Measurements from ENCODE around the gene EIF1B.

Gene EIF1B

GRCh38 chr3:40321818-40322217 is 12.3 kb downstream of the EIF1B start:
- Histone ChIP-seq H3K9me3 (ENCODE audit: severe bottlenecking) (no peaks in the 10 kb centered on the region), H3K4me1 (ENCODE audit: insufficient read depth, poor library complexity, severe bottlenecking) (no peaks in the 10 kb centered on the region), H3K36me3 (ENCODE audit: low read depth) (no peaks in the 10 kb centered on the region), H3K4me3 (ENCODE audit: severe bottlenecking) (no peak overlapping the region), H3K27ac (ENCODE audit: poor library complexity, severe bottlenecking) (no peak overlapping the region), H3K27me3 (ENCODE audit: insufficient read depth, poor library complexity, severe bottlenecking) (no peaks in the 10 kb centered on the region)
- TF ChIP-seq CTCF (IDR thresholded peaks at IDR 0.05; ENCODE audit: poor library complexity, severe bottlenecking): no peak
- ATAC-seq (ENCODE audit: low read depth): no peak
- DNase-seq (ENCODE audit: low spot score): no peak

- Histone ChIP-seq H3K4me1 (ENCODE audit: insufficient read depth, poor library complexity, severe bottlenecking) (no peaks in the 10 kb centered on the region), H3K27ac (ENCODE audit: poor library complexity, severe bottlenecking) (no peak overlapping the region), H3K36me3 (ENCODE audit: low read depth) (no peaks in the 10 kb centered on the region), H3K27me3 (ENCODE audit: insufficient read depth, poor library complexity, severe bottlenecking) (no peaks in the 10 kb centered on the region), H3K9me3 (ENCODE audit: severe bottlenecking) (no peaks in the 10 kb centered on the region), H3K4me3 (ENCODE audit: severe bottlenecking) (no peak overlapping the region)
- no peak for DNase-seq (ENCODE audit: low spot score)
- no peak for TF ChIP-seq CTCF (IDR thresholded peaks at IDR 0.05; ENCODE audit: poor library complexity, severe bottlenecking)
- no peak for ATAC-seq (ENCODE audit: low read depth)
Measured at GRCh38 chr3:40323946-40324345, 14.4 kb downstream of the EIF1B start.

GRCh38 chr3:40324621-40325020 is 15.1 kb downstream of the EIF1B start:
- no peak for TF ChIP-seq CTCF (IDR thresholded peaks at IDR 0.05; ENCODE audit: poor library complexity, severe bottlenecking)
- ATAC-seq (ENCODE audit: low read depth): no peak
- no peaks in the 10 kb centered on the region for H3K36me3 ChIP-seq (ENCODE audit: low read depth)

GRCh38 chr3:40325465-40325864 is 16.0 kb downstream of the EIF1B start:
- no peak for DNase-seq (ENCODE audit: low spot score)
- H3K36me3 ChIP-seq (ENCODE audit: low read depth): no peaks in the 10 kb centered on the region

More at GRCh38 chr3:40324621-40325020, 15.1 kb downstream of the EIF1B start:
- H3K27me3 ChIP-seq (ENCODE audit: insufficient read depth, poor library complexity, severe bottlenecking): no peaks in the 10 kb centered on the region
- H3K9me3 ChIP-seq (ENCODE audit: severe bottlenecking): no peaks in the 10 kb centered on the region
- no peak overlapping the region for H3K4me3 ChIP-seq (ENCODE audit: severe bottlenecking)
- DNase-seq (ENCODE audit: low spot score): no peak
- H3K27ac ChIP-seq (ENCODE audit: poor library complexity, severe bottlenecking): no peak overlapping the region
- no peaks in the 10 kb centered on the region for H3K4me1 ChIP-seq (ENCODE audit: insufficient read depth, poor library complexity, severe bottlenecking)

More at GRCh38 chr3:40325465-40325864, 16.0 kb downstream of the EIF1B start:
- TF ChIP-seq CTCF (IDR thresholded peaks at IDR 0.05; ENCODE audit: poor library complexity, severe bottlenecking): no peak
- H3K9me3 ChIP-seq (ENCODE audit: severe bottlenecking): no peaks in the 10 kb centered on the region
- no peak overlapping the region for H3K4me3 ChIP-seq (ENCODE audit: severe bottlenecking)
- ATAC-seq (ENCODE audit: low read depth): no peak
- H3K27me3 ChIP-seq (ENCODE audit: insufficient read depth, poor library complexity, severe bottlenecking): no peaks in the 10 kb centered on the region
- no peak overlapping the region for H3K27ac ChIP-seq (ENCODE audit: poor library complexity, severe bottlenecking)
- no peaks in the 10 kb centered on the region for H3K4me1 ChIP-seq (ENCODE audit: insufficient read depth, poor library complexity, severe bottlenecking)

All from RWPE2 (cell line).